Stomach (tissue), 9 donors: ENCODE measurements around the gene USP7. TPM values are rescaled to one million over a fixed set of nuclear protein-coding genes. Genes with fewer than 3 reads are reported as not detected.

Experiments
- DNase-seq, 2 donors: peaks; one replicate each; pipeline versions ENCODE4 v3.0.0 to v3.0.0-alpha.2; 2013 to 2019
- H3K27ac ChIP-seq, 5 donors: fragments of 200-600 bp in 4 of 5; sonication (generic) in 4 of 5; one replicate each; pipeline ENCODE4 v1.5.1; 2013 to 2019; ENCODE audit warnings: mild to moderate bottlenecking in 1 of 5, moderate library complexity in 1 of 5
- H3K27me3 ChIP-seq, 3 donors: fragments of 200-600 bp; sonication (generic); one replicate each; pipeline ENCODE4 v1.5.1; 2017 to 2019; ENCODE audit warnings: mixed run types in 1 of 3
- H3K36me3 ChIP-seq, 4 donors: fragments of 200-600 bp; sonication (generic); 1 replicate in 3 of 4; 2 replicates in 1 of 4; pipeline ENCODE4 v1.5.1; 2016 to 2019
- H3K4me1 ChIP-seq, 4 donors: fragments of 200-600 bp; sonication (generic); one replicate each; pipeline ENCODE4 v1.5.1; 2016 to 2019
- H3K4me3 ChIP-seq, 4 donors: fragments of 200-600 bp; sonication (generic) in 3 of 4; one replicate each; pipeline ENCODE4 v1.5.1; 2016 to 2019; ENCODE audit warnings: mild to moderate bottlenecking in 1 of 4
- H3K9me3 ChIP-seq, 4 donors: fragments of 200-600 bp; sonication (generic); one replicate each; pipeline ENCODE4 v1.5.1; 2016 to 2019
- CTCF ChIP-seq, 7 experiments: fragments of 450-650 bp in 4 of 7; fragments of 200-600 bp in 3 of 7; sonication (generic) in 3 of 7; IDR thresholded peaks; one replicate each; pipeline ENCODE4 v1.5.1; 2016 to 2019; ENCODE audit warnings: antibody characterized with exemption in 7 of 7, control low read depth in 2 of 7, mild to moderate bottlenecking in 1 of 7
- EP300 ChIP-seq: sonication (generic); formaldehyde crosslinking; IDR thresholded peaks from one replicate; pipeline ENCODE4 v1.6.1; 2017; ENCODE audit warnings: antibody characterized with exemption
- POLR2A ChIP-seq, 4 donors: fragments of 450-650 bp; IDR thresholded peaks; one replicate each; pipeline ENCODE4 v1.6.1; 2016; ENCODE audit warnings: antibody characterized with exemption in 4 of 4, control low read depth in 2 of 4, mild to moderate bottlenecking in 1 of 4, moderate library complexity in 1 of 4
- POLR2AphosphoS5 ChIP-seq, 3 donors: sonication (generic); formaldehyde crosslinking; IDR thresholded peaks; one replicate each; pipeline ENCODE4 v1.6.1; 2016; ENCODE audit warnings: antibody characterized with exemption in 3 of 3
- WGBS, 5 donors: extraction: QIAGEN DNeasy Blood & Tissue Kit in 3 of 5; methylation state at CpG; one replicate each; pipeline versions ENCODE4 v1.1.5 to v1.1.7; 2013 to 2018; 5-methylcytosine and 5-hydroxymethylcytosine counted together
- intact Hi-C: fragments of 100-400 bp; cut with DNase I; formaldehyde crosslinking; loops from one replicate; pipeline ENCODE4 v1.15.1; 2023; ENCODE audit warnings: low total_unique reads
- polyA plus RNA-seq, 3 donors: library from polyadenylated mRNA; stranded (reverse); fragments of 200-250 nt; gene quantifications; one replicate each; pipeline ENCODE4 v1.2.3, GENCODE V29; 2013
- total RNA-seq, 5 donors: library from RNA; depleted of rRNA; stranded (reverse); fragments of >200 nt; gene quantifications; one replicate each; pipeline versions ENCODE4 v1.1.0 to v1.2.3, GENCODE V29; 2014 to 2016
- donor health status: healthy with polysubstance abuse.
- donor health status: Bipolar disorder and iron deficiency.
- donor health status: healthy.

The USP7 gene
- total and polyA plus RNA-seq, 8 donors, result 19.3 to 171 (median 58.0) TPM

GRCh38 chr16:8888951-8889892 is 74.5 kb downstream of the USP7 start:
- peaks cover 25 to 65% (median 57%) of the 10 kb centered on the region in 4 donors for H3K36me3 ChIP-seq
- no peak overlapping the region for H3K4me3 ChIP-seq
- no peak for TF ChIP-seq POLR2AphosphoS5 (IDR thresholded peaks at IDR 0.05)
- no peak for TF ChIP-seq POLR2A (IDR thresholded peaks at IDR 0.05)
- TF ChIP-seq EP300, result no peak
- TF ChIP-seq CTCF (IDR thresholded peaks at IDR 0.05), result no peak
- peaks cover 0 to 9% (median 0%) of the 10 kb centered on the region in 3 donors for H3K27me3 ChIP-seq
- WGBS, 5 donors, result 75 to 88% (median 81%) methylated on average over 12 to 23 of the region's 23 CpGs
- intact Hi-C loops, result loop anchor here (10.0 kb wide), 2 partner anchors 84 to 324 kb away; no protein-coding TSS in a partner anchor
- no peaks in the 10 kb centered on the region for H3K9me3 ChIP-seq
- no peak for DNase-seq
- no peak overlapping the region for H3K27ac ChIP-seq
- peaks cover 16 to 38% (median 28%) of the 10 kb centered on the region in 4 donors for H3K4me1 ChIP-seq

GRCh38 chr16:8887952-8888560 is 75.7 kb downstream of the USP7 start:
- Histone ChIP-seq H3K27ac (peak overlapping the region in 1 of 5 donors; percentile 21), H3K4me3 (no peak overlapping the region), H3K36me3 (peaks cover 13 to 53% (median 45%) of the 10 kb centered on the region in 4 donors), H3K4me1 (peaks cover 18 to 41% (median 31%) of the 10 kb centered on the region in 4 donors), H3K9me3 (no peaks in the 10 kb centered on the region), H3K27me3 (peaks cover 0 to 15% (median 0%) of the 10 kb centered on the region in 3 donors)
- peak in 1 of 2 donors; percentile 48 for DNase-seq
- intact Hi-C loops, result loop anchor here (10.0 kb wide), 2 partner anchors 83 to 323 kb away; no protein-coding TSS in a partner anchor
- 59 to 77% (median 73%) methylated on average over 9 to 16 of the region's 16 CpGs for WGBS, 5 donors
- TF ChIP-seq POLR2A (IDR thresholded peaks at IDR 0.05) (no peak), POLR2AphosphoS5 (IDR thresholded peaks at IDR 0.05) (peak in 1 of 3 donors; percentile 2)

GRCh38 chr16:8887431-8887765 is 76.3 kb downstream of the USP7 start:
- Histone ChIP-seq H3K27ac (no peak overlapping the region), H3K36me3 (peaks cover 13 to 47% (median 39%) of the 10 kb centered on the region in 4 donors), H3K9me3 (no peaks in the 10 kb centered on the region), H3K27me3 (peaks cover 0 to 22% (median 0%) of the 10 kb centered on the region in 3 donors), H3K4me3 (no peak overlapping the region), H3K4me1 (peaks cover 18 to 41% (median 31%) of the 10 kb centered on the region in 4 donors)
- 82 to 94% (median 88%) methylated on average over 6 of the region's 6 CpGs for WGBS, 5 donors
- TF ChIP-seq EP300, result no peak
- DNase-seq, result no peak
- intact Hi-C loops, result loop anchor here (10.0 kb wide), 2 partner anchors 83 to 323 kb away; no protein-coding TSS in a partner anchor

GRCh38 chr16:8886593-8887430 is 76.9 kb downstream of the USP7 start:
- 61 to 68% (median 65%) methylated on average over 19 of the region's 19 CpGs for WGBS, 5 donors
- TF ChIP-seq CTCF (IDR thresholded peaks at IDR 0.05), result no peak
- no peak for TF ChIP-seq POLR2AphosphoS5 (IDR thresholded peaks at IDR 0.05)
- intact Hi-C loops, result loop anchor here (10.0 kb wide), 2 partner anchors 82 to 322 kb away; no protein-coding TSS in a partner anchor

More at GRCh38 chr16:8886593-8887430, 76.9 kb downstream of the USP7 start:
- no peak for DNase-seq
- peaks cover 18 to 41% (median 31%) of the 10 kb centered on the region in 4 donors for H3K4me1 ChIP-seq
- H3K27ac ChIP-seq, result no peak overlapping the region
- peaks cover 13 to 41% (median 33%) of the 10 kb centered on the region in 4 donors for H3K36me3 ChIP-seq
- no peak overlapping the region for H3K4me3 ChIP-seq
- no peaks in the 10 kb centered on the region for H3K9me3 ChIP-seq
- peaks cover 0 to 26% (median 0%) of the 10 kb centered on the region in 3 donors for H3K27me3 ChIP-seq
